Urinary bladder (tissue), 4 donors: ENCODE measurements around the gene ANKRD40. TPM values are rescaled to one million over a fixed set of nuclear protein-coding genes. Genes with fewer than 3 reads are reported as not detected.
A peak's percentile ranks its signal among the peaks of the same experiment; 100 is the strongest.
"Not testable (repeated sequence)": the region's sequence is repeated elsewhere in the genome, so short reads cannot be mapped to it uniquely, and the experiment has no call there.

Source experiments
- DNase-seq: peaks from one replicate; pipeline ENCODE4 v3.0.0-alpha.2; 2015; ENCODE audit errors: extremely low spot score
- H3K27ac ChIP-seq: one replicate; pipeline ENCODE4 v1.5.1; 2013; ENCODE audit warnings: low read depth, mild to moderate bottlenecking, moderate library complexity
- H3K36me3 ChIP-seq: one replicate; pipeline ENCODE4 v1.6.1; 2013; ENCODE audit warnings: mild to moderate bottlenecking, moderate library complexity; ENCODE audit not compliant: insufficient read depth
- H3K4me1 ChIP-seq: one replicate; pipeline ENCODE4 v1.6.1; 2013; ENCODE audit warnings: mild to moderate bottlenecking, moderate library complexity; ENCODE audit not compliant: insufficient read depth
- H3K4me3 ChIP-seq: one replicate; pipeline ENCODE4 v1.5.1; 2013; ENCODE audit warnings: low read depth, low read length
- WGBS: extraction: QIAGEN DNeasy Blood & Tissue Kit; methylation state at CpG from one replicate; pipeline ENCODE4 v1.1.7; 2013; 5-methylcytosine and 5-hydroxymethylcytosine counted together
- polyA plus RNA-seq: library from polyadenylated mRNA; stranded (reverse); fragments of 200-250 nt; gene quantifications from one replicate; pipeline ENCODE4 v1.2.3, GENCODE V29; 2013
- total RNA-seq: library from RNA; depleted of rRNA; stranded (reverse); fragments of >200 nt; gene quantifications from one replicate; pipeline ENCODE4 v1.2.3, GENCODE V29; 2014
- donor health status: healthy with polysubstance abuse.
- donor health status: healthy.

The ANKRD40 gene
- total and polyA plus RNA-seq, 2 donors: 34.0 to 37.6 TPM

DNA sequence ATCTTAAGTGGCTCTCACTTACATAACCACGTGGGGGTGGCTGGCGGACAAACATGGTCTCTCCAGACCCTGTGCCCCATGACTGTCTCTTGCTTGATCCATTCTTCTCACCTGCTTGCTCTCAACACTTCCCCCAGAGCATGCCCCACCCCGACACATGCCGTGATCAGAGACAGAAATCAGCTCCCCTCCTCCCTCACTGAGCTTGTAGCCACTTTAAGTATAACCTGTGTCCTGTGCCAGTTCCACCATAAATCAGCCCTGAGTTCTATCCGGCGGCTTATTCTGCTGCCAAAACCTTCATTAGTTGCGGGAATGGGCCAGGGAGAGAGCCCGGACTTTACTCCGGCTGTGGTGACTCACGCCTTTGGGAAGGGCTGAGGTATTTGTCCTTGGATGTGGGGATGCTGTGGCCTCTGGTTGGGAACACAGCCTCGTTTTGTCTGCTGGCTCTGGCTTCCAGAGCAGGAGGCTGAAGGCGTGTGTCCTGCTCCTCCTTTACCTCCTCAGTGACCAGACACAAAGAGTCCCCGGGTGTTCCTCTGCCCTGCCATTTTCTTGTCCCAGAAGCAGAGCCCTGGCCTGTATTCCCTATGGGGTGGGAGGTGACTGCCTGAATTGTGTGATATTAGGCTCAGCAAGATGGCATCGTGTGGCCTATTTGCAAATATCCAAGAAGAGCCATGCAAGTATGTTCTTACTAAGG lies 21.1 kb downstream of the ANKRD40 start:
- H3K4me1 ChIP-seq: no peaks in the 10 kb centered on the region
- DNase-seq: no peak
- H3K36me3 ChIP-seq: no peaks in the 10 kb centered on the region
- 38% methylated on average over 14 of the region's 14 CpGs for WGBS
- H3K27ac ChIP-seq: no peak overlapping the region
- no peak overlapping the region for H3K4me3 ChIP-seq

DNA sequence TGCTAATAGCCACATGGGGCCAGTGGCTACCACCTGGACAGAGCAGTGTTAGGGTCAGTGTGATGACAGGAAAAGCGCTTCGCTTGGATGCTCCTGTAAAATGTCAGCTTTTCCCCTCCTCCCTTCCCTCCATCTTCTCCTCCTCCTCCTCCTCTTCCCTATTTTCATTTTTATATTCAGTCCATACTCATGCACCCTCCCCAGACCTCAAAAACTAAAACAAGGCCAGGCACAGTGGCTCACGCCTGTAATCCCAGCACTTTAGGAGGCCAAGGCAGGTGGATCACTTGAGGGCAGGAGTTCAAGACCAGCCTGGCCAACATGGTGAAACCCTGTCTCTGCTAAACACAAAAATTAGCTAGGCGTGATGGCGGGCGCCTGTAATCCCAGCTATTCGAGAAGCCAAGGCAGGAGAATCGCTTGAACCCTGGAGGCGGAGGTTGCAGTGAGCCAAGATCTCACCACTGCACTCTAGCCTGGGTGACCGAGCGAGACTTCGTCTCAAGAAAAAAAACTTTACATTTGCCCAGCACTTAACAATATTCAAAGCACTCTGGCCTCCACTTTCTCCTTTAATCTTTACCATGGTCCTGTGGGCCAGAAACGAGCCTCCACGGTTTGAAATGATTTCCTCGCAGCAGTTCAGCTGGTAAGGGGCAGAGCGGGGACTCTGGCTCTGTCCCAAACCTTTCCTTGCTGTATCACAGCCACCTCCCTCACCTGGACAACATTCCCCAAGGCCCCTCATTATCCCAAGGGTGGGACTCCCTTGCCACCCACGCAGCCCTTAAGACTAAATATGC lies 21.8 kb downstream of the ANKRD40 start:
- WGBS: 87% methylated on average over 17 of the region's 17 CpGs
- no peaks in the 10 kb centered on the region for H3K36me3 ChIP-seq
- no peak overlapping the region for H3K4me3 ChIP-seq
- H3K4me1 ChIP-seq: no peaks in the 10 kb centered on the region
- no peak for DNase-seq
- no peak overlapping the region for H3K27ac ChIP-seq

DNA sequence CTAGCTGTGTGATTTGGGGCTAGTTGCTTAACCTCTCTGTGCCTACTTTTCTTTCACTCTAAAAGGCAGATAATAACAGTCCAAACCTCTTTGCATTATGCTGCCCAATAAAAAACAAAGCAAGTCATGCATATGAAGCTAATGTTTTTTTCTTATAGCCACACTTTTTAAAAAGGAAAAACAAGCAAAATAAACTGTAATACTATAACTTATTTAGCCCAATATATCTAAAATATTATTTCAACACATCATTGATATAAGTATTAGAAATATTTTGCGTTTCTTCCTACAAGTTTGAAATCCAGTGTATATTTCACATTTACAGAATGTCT lies 22.4 kb downstream of the ANKRD40 start:
- 95% methylated on average over 1 of the region's 1 CpG for WGBS
- Histone ChIP-seq H3K36me3 (no peaks in the 10 kb centered on the region), H3K4me3 (no peak overlapping the region), H3K4me1 (no peaks in the 10 kb centered on the region), H3K27ac (no peak overlapping the region)
- DNase-seq: no peak

DNA sequence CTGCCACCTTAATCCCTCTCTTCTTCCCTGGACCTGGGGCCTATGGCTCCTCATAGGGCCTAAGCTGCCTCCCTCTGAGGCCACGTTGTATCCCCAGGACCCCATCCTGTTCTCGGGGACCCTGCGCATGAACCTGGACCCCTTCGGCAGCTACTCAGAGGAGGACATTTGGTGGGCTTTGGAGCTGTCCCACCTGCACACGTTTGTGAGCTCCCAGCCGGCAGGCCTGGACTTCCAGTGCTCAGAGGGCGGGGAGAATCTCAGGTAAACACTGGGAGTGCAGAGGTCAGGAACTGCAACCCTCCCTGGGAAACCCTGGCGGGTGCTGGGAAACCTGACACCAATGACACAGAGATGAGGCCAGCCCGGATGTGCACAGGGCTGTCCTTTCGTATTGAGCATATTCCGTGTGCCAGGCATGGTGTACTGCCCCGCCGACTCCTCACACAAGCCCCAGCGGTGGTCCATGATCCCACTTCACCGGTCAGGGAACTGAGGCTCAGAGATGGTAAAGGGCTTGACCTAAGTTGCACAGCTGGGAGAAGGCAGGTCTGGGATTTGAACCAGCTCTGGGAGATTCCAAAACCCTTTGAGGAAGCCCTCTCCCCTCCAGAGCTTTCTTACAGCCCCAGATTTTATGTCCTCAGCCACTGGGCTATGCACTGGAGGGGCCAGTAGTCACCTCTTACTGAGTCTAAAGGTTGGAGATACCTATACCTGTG lies 22.9 kb downstream of the ANKRD40 start:
- 81% methylated on average over 15 of the region's 15 CpGs for WGBS
- no peaks in the 10 kb centered on the region for H3K4me1 ChIP-seq
- DNase-seq: no peak
- no peak overlapping the region for H3K27ac ChIP-seq
- H3K4me3 ChIP-seq: no peak overlapping the region
- no peaks in the 10 kb centered on the region for H3K36me3 ChIP-seq

DNA sequence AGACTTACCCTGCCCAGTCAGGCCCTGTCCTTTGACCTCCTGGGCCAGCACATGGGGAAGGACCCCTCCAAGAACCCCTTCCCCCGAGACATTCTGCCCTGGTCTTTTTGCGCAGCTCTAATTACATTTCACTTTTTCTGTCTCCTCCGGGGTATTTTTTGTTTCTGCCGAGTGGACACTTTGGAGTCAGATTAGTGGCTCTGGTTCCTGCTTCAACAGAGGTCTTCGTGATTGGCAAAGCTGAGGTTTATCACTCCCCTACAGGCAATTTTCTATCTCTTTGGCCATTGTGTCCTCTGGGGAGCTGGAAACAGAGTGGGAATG lies 23.5 kb downstream of the ANKRD40 start:
- Histone ChIP-seq H3K4me1 (no peaks in the 10 kb centered on the region), H3K27ac (no peak overlapping the region), H3K4me3 (no peak overlapping the region), H3K36me3 (no peaks in the 10 kb centered on the region)
- no peak for DNase-seq
- 89% methylated on average over 5 of the region's 5 CpGs for WGBS

DNA sequence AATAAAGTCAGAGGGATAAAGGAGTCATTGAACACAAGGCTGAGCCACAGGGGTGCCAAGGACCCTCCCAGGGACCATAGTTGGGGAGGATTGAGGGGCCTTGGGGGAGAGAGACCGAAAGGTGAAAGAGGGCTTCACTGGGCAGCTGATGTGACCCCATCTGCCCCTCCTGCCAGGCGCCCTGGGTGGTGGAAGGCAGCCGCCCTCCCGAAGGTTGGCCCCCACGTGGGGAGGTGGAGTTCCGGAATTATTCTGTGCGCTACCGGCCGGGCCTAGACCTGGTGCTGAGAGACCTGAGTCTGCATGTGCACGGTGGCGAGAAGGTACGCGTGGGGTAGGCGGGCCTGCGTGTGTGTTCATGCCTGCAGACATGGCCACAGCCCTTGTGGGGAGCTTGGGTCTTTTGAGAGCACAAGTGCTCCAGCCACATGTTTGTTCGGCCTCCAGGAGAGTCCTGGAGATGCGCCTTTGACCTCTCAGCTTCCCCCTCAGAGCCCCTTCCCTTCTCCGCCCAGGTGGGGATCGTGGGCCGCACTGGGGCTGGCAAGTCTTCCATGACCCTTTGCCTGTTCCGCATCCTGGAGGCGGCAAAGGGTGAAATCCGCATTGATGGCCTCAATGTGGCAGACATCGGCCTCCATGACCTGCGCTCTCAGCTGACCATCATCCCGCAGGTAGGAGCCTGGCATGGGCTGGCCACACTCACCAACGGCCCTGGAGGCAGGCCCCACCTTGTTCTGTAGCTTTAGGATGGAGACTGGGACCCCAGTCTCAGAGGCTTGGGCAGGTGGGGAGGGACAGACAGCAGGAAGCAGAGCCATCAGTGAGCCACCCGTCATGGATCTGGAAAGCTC lies 24.1 kb downstream of the ANKRD40 start:
- WGBS: 94% methylated on average over 28 of the region's 28 CpGs
- no peak overlapping the region for H3K27ac ChIP-seq
- H3K4me3 ChIP-seq: no peak overlapping the region
- no peaks in the 10 kb centered on the region for H3K36me3 ChIP-seq
- DNase-seq: no peak
- H3K4me1 ChIP-seq: no peaks in the 10 kb centered on the region

GRCh38 chr17:50682938-50683337 lies 24.8 kb downstream of the ANKRD40 start:
- H3K4me3 ChIP-seq: no peak overlapping the region
- no peak for DNase-seq
- WGBS: 93% methylated on average over 3 of the region's 3 CpGs

DNA sequence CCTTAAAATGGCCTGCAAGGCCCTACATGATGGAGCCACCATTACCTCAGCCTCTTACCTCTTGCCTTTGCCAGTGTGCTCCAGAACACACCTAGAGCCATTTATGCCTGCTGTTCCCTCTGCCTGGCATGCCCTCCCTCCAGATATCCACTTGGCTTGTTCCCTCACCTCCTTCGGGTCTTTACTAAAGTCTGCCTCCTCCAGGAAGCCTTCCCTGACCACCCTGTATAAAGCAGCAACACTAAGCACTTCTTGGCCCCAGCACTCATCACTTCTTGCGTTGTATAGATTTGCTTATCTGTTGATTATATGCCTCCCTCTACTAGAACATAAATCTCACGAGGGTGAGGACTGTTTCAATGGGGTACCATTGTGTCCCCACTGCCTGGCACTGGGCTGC lies 25.3 kb downstream of the ANKRD40 start:
- Histone ChIP-seq H3K4me3 (no peak overlapping the region), H3K4me1 (no peaks in the 10 kb centered on the region), H3K27ac (no peak overlapping the region), H3K36me3 (no peaks in the 10 kb centered on the region)
- DNase-seq: no peak
- WGBS: 81% methylated on average over 3 of the region's 3 CpGs

More at GRCh38 chr17:50682938-50683337, 24.8 kb downstream of the ANKRD40 start:
- Histone ChIP-seq H3K27ac (no peak overlapping the region), H3K4me1 (no peaks in the 10 kb centered on the region), H3K36me3 (no peaks in the 10 kb centered on the region)

DNA sequence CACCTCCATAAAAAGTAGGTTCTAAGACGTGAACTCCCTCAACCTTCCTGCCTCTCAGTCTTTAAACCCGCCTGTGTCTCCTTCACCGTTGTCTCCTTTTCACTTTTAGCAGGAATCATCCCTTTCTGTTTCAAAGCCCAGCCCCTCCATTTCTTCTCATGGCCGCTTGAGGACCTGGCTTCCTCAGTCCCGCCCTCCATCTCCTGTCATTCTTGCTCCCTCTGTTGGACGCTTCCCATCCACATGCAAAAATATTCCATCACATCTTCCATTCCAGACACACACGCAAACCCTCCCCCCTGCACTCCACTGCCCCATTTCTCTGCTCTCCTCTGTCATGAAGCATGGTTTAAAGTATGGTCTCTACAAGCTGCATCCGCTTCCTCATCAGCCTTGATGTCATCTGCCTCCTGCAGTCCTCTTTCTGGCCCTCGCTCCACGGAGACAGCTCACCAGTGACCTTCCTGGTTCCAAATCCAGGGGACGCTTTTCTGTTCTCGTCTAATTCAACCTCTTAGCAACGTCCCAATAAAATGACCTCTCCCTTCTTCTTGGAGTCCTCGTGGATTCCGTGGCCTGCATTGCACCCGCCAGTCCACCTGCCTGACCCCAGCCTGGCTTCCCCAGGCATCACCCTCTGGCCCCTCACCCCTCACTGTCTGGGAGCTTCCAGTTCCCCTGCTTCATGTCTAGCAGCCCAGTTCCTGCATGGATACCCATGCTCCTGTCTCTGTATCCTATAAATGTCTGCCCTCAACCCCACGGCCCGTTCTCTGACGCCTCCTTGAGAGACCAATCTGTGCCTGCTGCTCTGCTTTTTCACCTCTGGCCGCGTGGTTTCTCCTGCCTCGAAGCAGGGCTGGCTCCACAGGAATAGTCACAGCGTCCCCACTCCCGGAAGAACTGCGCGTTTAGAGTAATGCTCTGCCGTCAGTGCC lies 26.2 kb downstream of the ANKRD40 start:
- Histone ChIP-seq H3K27ac (no peak overlapping the region), H3K4me1 (no peaks in the 10 kb centered on the region), H3K4me3 (no peak overlapping the region), H3K36me3 (no peaks in the 10 kb centered on the region)
- 58% methylated on average over 27 of the region's 27 CpGs for WGBS
- DNase-seq: peak; percentile 77

DNA sequence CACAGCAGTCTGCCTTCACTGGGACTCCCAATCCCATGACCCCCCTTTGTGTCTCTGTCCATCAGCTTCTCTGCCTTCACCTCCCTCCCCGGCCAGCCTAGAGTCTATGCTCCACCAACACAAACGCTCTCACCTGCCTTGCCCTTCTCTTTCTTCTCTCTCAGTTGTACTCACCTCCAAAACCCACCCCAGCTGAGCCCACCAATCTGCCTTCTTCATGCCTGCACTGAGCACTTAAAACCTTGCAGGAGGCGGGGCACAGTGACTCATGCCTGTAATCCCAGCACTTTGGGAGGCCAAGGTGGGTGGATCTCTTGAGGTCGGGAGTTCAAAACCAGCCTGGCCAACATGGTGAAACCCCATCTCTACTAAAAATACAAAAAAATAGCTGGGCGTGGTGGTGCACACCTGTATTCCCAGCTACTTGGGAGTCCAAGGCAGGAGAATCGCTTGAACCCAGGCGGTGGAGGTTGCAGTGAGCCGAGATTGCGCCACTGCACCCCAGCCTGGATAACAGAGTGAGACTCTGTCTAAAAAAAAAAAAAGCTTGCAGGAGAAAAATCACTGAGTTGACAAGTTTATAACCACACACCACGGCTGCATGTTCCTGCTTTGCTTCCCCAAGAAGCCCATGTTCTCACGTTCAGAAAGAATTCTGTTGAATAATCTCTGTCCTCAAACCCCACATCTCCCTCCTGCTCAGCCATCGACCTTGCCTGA lies 27.0 kb downstream of the ANKRD40 start:
- 71% methylated on average over 12 of the region's 12 CpGs for WGBS
- not testable (repeated sequence) for H3K4me3 ChIP-seq, DNase-seq, H3K36me3 ChIP-seq, H3K4me1 ChIP-seq, H3K27ac ChIP-seq

GRCh38 chr17:50680126-50680525 lies 27.6 kb downstream of the ANKRD40 start:
- no peak overlapping the region for H3K27ac ChIP-seq
- DNase-seq: no peak
- no peak overlapping the region for H3K4me3 ChIP-seq
- whole genome bisulfite sequencing: 97% methylated on average over 5 of the region's 5 CpGs
- no peaks in the 10 kb centered on the region for H3K36me3 ChIP-seq
- H3K4me1 ChIP-seq: no peaks in the 10 kb centered on the region

- H3K4me1 ChIP-seq: no peaks in the 10 kb centered on the region
- no peak for DNase-seq
- 93% methylated on average over 11 of the region's 11 CpGs for WGBS
These were observed 28.6 kb downstream of the ANKRD40 start for GRCh38 chr17:50679008-50679544.

More at GRCh38 chr17:50679008-50679544, 28.6 kb downstream of the ANKRD40 start:
- no peak overlapping the region for H3K27ac ChIP-seq
- H3K4me3 ChIP-seq: no peak overlapping the region
- no peaks in the 10 kb centered on the region for H3K36me3 ChIP-seq
